NCI-H2227 (cell line): ENCODE data around the gene DST.

Experiments used
- DNase-seq: peaks from one replicate; lab custom pipeline; 2025; ENCODE audit not compliant: unreplicated experiment; lab: John Stamatoyannopoulos, UW

Gene DST

GRCh38 chr6:56444855-56445254 is 197.8 kb downstream of the DST start:
- DNase-seq: no peak

- no peak for DNase-seq
Measured at GRCh38 chr6:56440551-56440981, 202.1 kb downstream of the DST start.

GRCh38 chr6:56437171-56437900 is 205.4 kb downstream of the DST start:
- no peak for DNase-seq

- DNase-seq: no peak
Measured at GRCh38 chr6:56435754-56436153, 206.9 kb downstream of the DST start.

GRCh38 chr6:56435326-56435725 is 207.4 kb downstream of the DST start:
- DNase-seq: no peak

- no peak for DNase-seq
Measured at GRCh38 chr6:56434606-56435005, 208.1 kb downstream of the DST start.

GRCh38 chr6:56433119-56433518 is 209.6 kb downstream of the DST start:
- no peak for DNase-seq

- no peak for DNase-seq
Measured at GRCh38 chr6:56432194-56432593, 210.5 kb downstream of the DST start.

GRCh38 chr6:56430629-56431600 is 211.8 kb downstream of the DST start:
- no peak for DNase-seq

GRCh38 chr6:56424542-56425083 is 218.1 kb downstream of the DST start:
- peak; percentile 79 for DNase-seq

- no peak for DNase-seq
Measured at GRCh38 chr6:56424064-56424463, 218.6 kb downstream of the DST start.

GRCh38 chr6:56420296-56420695 is 222.4 kb downstream of the DST start:
- no peak for DNase-seq

GRCh38 chr6:56419191-56419590 is 223.5 kb downstream of the DST start:
- DNase-seq: no peak

- no peak for DNase-seq
Measured at GRCh38 chr6:56417823-56418222, 224.9 kb downstream of the DST start.

- no peak for DNase-seq
Measured at GRCh38 chr6:56416247-56416646, 226.4 kb downstream of the DST start.

GRCh38 chr6:56408976-56409375 is 233.7 kb downstream of the DST start:
- no peak for DNase-seq
